ENCODE results near the gene EMC8. TPM values are rescaled to one million over a fixed set of nuclear protein-coding genes. Genes with fewer than 3 reads are reported as not detected.

Gene EMC8
- total and polyA plus RNA-seq, 10 of the 15 experiments (the other 5 are each of a cell fraction or from before 2014, with no cell fraction given), result 7.8 to 62.0 (median 33.5) TPM

GRCh38 chr16:85810097-85810741, 10.9 kb upstream of the EMC8 start (continued):
- TF ChIP-seq NFXL1 (IDR thresholded peaks at IDR 0.05; ENCODE audit: borderline replicate concordance) (no peak), KDM1A (IDR thresholded peaks at IDR 0.05; ENCODE audit: borderline replicate concordance) (no peak), SUZ12 (IDR thresholded peaks at IDR 0.05; ENCODE audit: unreplicated experiment) (no peak), POU2F2 (IDR thresholded peaks at IDR 0.05; ENCODE audit: borderline replicate concordance, low read depth, low read length) (no peak), POLR2A (IDR thresholded peaks at IDR 0.05; ENCODE audit: low read depth, low read length) (no peak), EZH2 (IDR thresholded peaks at IDR 0.05; ENCODE audit: borderline replicate concordance, control insufficient read depth, low read depth, low read length) (no peak), ZSCAN29 (IDR thresholded peaks at IDR 0.05) (no peak), BHLHE40 (IDR thresholded peaks at IDR 0.05; ENCODE audit: borderline replicate concordance in 1 of 2, low read depth in 2 of 2, low read length in 1 of 2) (no peak), SKIL (IDR thresholded peaks at IDR 0.05; ENCODE audit: low read depth, poor library complexity, severe bottlenecking) (no peak)
- TF ChIP-seq, protein P1, sequence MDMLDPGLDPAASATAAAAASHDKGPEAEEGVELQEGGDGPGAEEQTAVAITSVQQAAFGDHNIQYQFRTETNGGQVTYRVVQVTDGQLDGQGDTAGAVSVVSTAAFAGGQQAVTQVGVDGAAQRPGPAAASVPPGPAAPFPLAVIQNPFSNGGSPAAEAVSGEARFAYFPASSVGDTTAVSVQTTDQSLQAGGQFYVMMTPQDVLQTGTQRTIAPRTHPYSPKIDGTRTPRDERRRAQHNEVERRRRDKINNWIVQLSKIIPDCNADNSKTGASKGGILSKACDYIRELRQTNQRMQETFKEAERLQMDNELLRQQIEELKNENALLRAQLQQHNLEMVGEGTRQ (IDR thresholded peaks at IDR 0.05; ENCODE audit: borderline replicate concordance, low read depth, low read length), result no peak

All from GM12878 (cell line).